ENCODE measurements around the gene CD69.
"Not testable (repeated sequence)": the region's sequence is repeated elsewhere in the genome, so short reads cannot be mapped to it uniquely, and the experiment has no call there.

Gene CD69

DNA sequence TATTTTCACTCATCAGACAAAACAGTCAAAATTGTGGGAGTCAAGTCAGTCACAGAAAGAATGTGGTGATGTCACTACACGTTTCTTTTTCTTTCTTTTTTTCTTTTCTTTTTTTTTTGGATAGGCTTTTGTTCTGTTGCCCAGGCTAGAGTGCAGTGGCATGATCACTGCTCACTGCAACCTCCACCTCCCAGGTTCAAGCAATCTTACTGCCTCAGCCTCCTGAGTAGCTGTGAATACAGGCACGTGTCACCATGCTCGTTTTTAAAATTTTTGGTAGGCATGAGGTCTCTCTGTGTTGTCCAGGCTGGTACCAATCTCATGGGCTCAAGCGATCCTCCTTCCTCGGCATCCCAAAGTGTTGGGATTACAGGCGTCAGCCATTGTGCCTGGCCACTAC, 30.1 kb downstream of the CD69 start:
- Mint-ChIP-seq H3K27ac (peak overlapping the region; percentile 99), H3K36me3 (peaks cover 6% of the 10 kb centered on the region), H3K9me3 (no peaks in the 10 kb centered on the region), H3K4me1 (peaks cover 25% of the 10 kb centered on the region), H3K4me3 (peak overlapping the region; percentile 94), H3K27me3 (no peaks in the 10 kb centered on the region)
- ATAC-seq (ENCODE audit: low read depth) = no peak
- no peak for DNase-seq (ENCODE audit: low spot score in 2 of 2)

DNA sequence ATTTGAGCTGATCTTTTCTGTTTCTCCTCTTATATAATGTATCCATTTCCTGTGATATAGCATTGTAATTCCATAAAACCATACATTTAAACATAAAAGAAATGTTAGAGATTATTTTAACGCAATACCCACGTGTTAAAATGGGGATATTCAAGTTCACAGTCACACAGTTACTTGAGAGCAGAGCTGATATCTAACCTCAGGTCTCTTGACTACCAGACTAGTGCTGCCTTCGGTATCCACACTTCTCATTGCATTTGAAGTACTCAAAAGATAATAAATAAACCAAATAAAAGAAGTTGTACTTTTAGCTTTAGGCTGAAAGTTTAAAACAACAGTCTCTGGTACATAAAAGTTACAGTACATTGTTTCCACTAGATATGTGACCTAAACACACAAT, 30.7 kb downstream of the CD69 start:
- Mint-ChIP-seq H3K4me3 (peak overlapping the region; percentile 83), H3K9me3 (no peaks in the 10 kb centered on the region), H3K4me1 (peaks cover 24% of the 10 kb centered on the region), H3K27me3 (no peaks in the 10 kb centered on the region), H3K36me3 (peaks cover 6% of the 10 kb centered on the region), H3K27ac (peak overlapping the region; percentile 99)
- no peak for DNase-seq (ENCODE audit: low spot score in 2 of 2)
- ATAC-seq (ENCODE audit: low read depth) = peak; percentile 22

GRCh38 chr12:9729082-9729481, 31.6 kb downstream of the CD69 start:
- DNase-seq (ENCODE audit: low spot score in 2 of 2) (no peak), ATAC-seq (ENCODE audit: low read depth) (no peak)
- H3K36me3 Mint-ChIP-seq = peaks cover 8% of the 10 kb centered on the region
- peak overlapping the region; percentile 83 for H3K4me3 Mint-ChIP-seq
- peak overlapping the region; percentile 99 for H3K27ac Mint-ChIP-seq
- H3K9me3 Mint-ChIP-seq = no peaks in the 10 kb centered on the region
- H3K27me3 Mint-ChIP-seq = no peaks in the 10 kb centered on the region
- H3K4me1 Mint-ChIP-seq = peaks cover 26% of the 10 kb centered on the region

DNA sequence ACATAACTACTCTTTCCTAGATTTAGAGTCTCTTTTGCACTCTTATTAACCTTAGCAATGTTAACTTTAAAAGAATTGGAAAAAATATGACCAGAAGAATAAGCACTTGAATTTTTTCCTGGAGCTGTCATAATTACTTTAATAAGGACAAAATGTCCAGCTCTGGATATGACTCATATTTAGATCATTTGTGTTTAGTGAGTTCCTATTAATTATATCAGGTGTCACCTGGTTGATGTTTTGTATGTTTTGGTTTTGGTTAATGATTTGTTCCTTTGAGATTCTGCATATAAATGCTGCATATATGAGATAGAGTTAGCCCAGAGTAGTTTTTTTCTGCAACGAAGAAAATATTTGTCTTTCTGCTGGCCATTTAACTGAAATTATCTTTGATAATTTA, 32.9 kb downstream of the CD69 start:
- H3K4me3 Mint-ChIP-seq = peak overlapping the region; percentile 79
- DNase-seq (ENCODE audit: low spot score in 2 of 2) (no peak), ATAC-seq (ENCODE audit: low read depth) (no peak)
- no peaks in the 10 kb centered on the region for H3K9me3 Mint-ChIP-seq
- no peaks in the 10 kb centered on the region for H3K27me3 Mint-ChIP-seq
- peaks cover 25% of the 10 kb centered on the region for H3K4me1 Mint-ChIP-seq
- peak overlapping the region; percentile 92 for H3K27ac Mint-ChIP-seq
- H3K36me3 Mint-ChIP-seq = peaks cover 12% of the 10 kb centered on the region

DNA sequence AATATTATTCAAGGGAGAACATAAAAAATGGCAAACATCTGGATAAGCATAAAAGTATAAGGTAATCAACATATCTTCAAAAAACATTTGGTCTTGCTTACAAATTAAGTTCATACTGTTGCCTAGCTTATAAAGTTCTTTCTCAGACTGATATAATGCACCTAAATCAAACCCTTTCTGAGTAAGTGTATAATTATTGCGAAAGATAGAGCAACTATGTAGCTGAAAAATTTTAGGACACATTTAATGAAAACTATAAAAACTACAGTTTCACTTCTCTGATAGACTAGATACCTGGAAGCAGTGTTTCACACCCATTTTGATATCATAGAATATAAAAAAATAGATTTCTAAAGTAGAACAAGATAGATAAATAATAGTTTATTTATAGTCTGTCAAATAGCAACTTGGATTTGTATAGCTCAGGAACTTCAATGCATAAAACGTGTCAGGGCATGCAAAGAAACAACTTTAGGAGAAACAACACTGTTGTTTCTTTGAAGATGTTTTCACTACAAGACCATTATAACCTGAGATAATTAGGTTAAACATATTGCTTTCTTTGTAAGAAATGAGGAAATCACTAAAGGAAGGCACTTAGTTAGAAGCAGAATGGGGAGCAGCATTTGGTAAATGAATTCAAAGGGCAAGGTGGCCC, 35.4 kb downstream of the CD69 start:
- Mint-ChIP-seq H3K27ac (peak overlapping the region; percentile 92), H3K36me3 (peaks cover 21% of the 10 kb centered on the region), H3K4me1 (peaks cover 37% of the 10 kb centered on the region), H3K9me3 (no peaks in the 10 kb centered on the region), H3K27me3 (no peaks in the 10 kb centered on the region), H3K4me3 (peak overlapping the region; percentile 77)
- no peak for DNase-seq (ENCODE audit: low spot score in 2 of 2)
- no peak for ATAC-seq (ENCODE audit: low read depth)

DNA sequence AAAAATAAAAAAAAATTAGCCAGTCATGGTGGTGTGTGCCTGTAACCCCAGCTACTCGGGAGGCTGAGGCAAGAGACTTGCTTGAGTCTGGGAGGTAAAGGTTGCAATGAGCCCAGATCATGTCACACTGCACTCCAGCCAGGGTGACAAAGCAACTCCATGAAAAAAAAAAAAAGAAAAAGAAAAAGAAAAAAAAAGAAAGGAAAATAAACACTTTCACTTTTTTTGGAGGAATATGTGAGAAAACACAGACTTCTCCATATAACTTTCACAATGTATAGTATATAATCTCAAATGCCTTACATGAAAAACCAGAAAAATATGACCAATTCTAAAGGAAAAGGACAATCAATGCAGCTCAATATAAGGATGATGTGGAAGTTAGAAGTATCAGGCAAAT, 36.7 kb downstream of the CD69 start:
- Mint-ChIP-seq H3K4me1 (peaks cover 42% of the 10 kb centered on the region), H3K27ac (peak overlapping the region; percentile 92), H3K36me3 (peaks cover 26% of the 10 kb centered on the region), H3K27me3 (no peaks in the 10 kb centered on the region), H3K4me3 (peak overlapping the region; percentile 71), H3K9me3 (no peaks in the 10 kb centered on the region)
- DNase-seq (ENCODE audit: low spot score in 2 of 2) (no peak), ATAC-seq (ENCODE audit: low read depth) (no peak)

DNA sequence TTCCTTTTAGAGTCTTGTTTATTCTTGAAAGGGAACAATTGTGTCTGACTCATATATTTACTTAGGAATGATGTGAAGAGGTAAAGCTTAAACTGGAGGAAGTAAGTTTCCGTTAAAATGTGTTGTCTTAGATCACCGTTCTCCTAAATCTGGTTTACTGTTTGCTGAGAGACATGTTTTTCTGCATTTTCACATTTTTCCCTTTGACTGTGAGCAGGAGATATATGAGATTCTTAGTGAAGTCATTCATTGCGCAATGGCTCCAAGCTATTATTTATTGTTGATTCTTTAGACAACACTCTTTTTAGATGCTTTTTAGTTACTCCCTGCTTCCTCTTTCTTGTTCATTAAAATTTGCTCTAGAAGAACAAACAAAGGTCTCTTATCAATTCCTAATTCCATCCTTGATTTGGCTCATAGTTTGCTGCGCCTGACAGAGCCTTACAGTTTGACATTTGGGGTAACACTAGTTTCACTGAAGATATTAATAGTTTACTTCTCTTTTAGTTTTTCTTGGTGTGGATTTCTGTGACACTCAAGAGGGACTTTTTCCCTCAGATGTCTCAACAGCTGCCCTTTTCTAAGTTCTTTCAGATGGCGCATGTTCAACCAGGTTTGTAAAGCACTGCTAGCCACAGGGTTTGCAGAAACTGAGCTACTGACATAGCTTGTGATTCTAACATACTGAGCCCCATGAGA, 39.2 kb downstream of the CD69 start:
- peaks cover 55% of the 10 kb centered on the region for H3K4me1 Mint-ChIP-seq
- H3K4me3 Mint-ChIP-seq = peak overlapping the region; percentile 70
- peaks cover 27% of the 10 kb centered on the region for H3K36me3 Mint-ChIP-seq
- no peaks in the 10 kb centered on the region for H3K9me3 Mint-ChIP-seq
- DNase-seq (ENCODE audit: low spot score in 2 of 2) = peak in 1 of 2 donors; percentile 70
- H3K27me3 Mint-ChIP-seq = no peaks in the 10 kb centered on the region
- peak; percentile 89 for ATAC-seq (ENCODE audit: low read depth)
- peak overlapping the region; percentile 92 for H3K27ac Mint-ChIP-seq

DNA sequence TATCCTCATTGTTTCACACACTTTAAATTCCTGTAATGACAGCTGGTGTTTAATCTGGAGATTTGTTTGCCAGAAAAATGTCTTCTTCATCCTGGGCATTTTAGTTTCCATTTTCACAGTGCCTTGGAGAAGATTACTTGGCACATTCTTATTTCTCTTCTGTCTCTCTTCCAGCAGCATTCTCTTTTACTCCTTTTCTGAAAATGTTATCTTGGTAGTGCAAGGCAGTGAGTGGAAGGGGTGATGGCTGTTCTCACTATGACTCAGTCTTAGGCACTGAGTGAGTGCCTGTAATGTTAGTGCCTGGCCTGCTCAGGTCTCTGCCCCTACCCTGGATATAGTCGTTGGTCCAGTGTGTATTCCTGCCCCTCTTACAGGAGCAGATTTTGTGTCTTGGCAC, 40.9 kb downstream of the CD69 start:
- Mint-ChIP-seq H3K36me3 (peaks cover 38% of the 10 kb centered on the region), H3K4me3 (peak overlapping the region; percentile 48), H3K9me3 (peaks cover 8% of the 10 kb centered on the region), H3K27ac (peak overlapping the region; percentile 92), H3K27me3 (no peaks in the 10 kb centered on the region), H3K4me1 (peaks cover 64% of the 10 kb centered on the region)
- DNase-seq (ENCODE audit: low spot score in 2 of 2) (no peak), ATAC-seq (ENCODE audit: low read depth) (no peak)

DNA sequence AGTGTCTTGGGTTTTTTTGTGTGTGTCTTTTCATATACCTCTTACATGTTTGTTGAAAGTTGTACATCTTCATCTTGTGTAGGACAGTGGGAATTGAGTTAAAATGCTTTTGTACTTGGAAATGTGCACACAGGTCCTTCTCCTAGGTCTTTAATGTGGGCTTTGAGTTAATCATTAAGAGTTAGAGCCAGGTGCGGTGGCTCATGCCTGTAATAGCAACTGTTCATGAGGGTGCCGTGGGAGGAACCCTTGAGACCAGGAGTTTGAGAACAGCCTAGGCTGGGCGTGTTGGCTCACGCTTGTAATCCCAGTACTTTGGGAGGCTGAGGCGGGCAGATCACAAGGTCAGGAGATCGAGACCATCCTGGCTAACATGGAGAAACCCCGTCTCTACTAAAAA, 41.7 kb downstream of the CD69 start:
- DNase-seq (ENCODE audit: low spot score in 2 of 2) (no peak), ATAC-seq (ENCODE audit: low read depth) (no peak)
- Mint-ChIP-seq H3K27me3 (no peaks in the 10 kb centered on the region), H3K4me3 (peak overlapping the region; percentile 67), H3K4me1 (peaks cover 66% of the 10 kb centered on the region), H3K27ac (peak overlapping the region; percentile 92), H3K9me3 (peaks cover 8% of the 10 kb centered on the region), H3K36me3 (peaks cover 35% of the 10 kb centered on the region)

- Mint-ChIP-seq H3K4me1 (peaks cover 67% of the 10 kb centered on the region), H3K27me3 (no peaks in the 10 kb centered on the region), H3K27ac (peak overlapping the region; percentile 92), H3K36me3 (peaks cover 32% of the 10 kb centered on the region), H3K4me3 (peak overlapping the region; percentile 74), H3K9me3 (peaks cover 8% of the 10 kb centered on the region)
- ATAC-seq (ENCODE audit: low read depth) (peak; percentile 25), DNase-seq (ENCODE audit: low spot score in 2 of 2) (no peak)
Observed at GRCh38 chr12:9717070-9717925, 43.4 kb downstream of the CD69 start.

- ATAC-seq (ENCODE audit: low read depth) = peak; percentile 74
- H3K27me3 Mint-ChIP-seq; H3K9me3 Mint-ChIP-seq; DNase-seq (ENCODE audit: low spot score in 2 of 2): not testable (repeated sequence)
- Mint-ChIP-seq H3K4me1 (peaks cover 71% of the 10 kb centered on the region), H3K27ac (peak overlapping the region; percentile 92), H3K36me3 (peaks cover 12% of the 10 kb centered on the region), H3K4me3 (peak overlapping the region; percentile 22)
Observed at GRCh38 chr12:9713032-9713558, 47.6 kb downstream of the CD69 start.

DNA sequence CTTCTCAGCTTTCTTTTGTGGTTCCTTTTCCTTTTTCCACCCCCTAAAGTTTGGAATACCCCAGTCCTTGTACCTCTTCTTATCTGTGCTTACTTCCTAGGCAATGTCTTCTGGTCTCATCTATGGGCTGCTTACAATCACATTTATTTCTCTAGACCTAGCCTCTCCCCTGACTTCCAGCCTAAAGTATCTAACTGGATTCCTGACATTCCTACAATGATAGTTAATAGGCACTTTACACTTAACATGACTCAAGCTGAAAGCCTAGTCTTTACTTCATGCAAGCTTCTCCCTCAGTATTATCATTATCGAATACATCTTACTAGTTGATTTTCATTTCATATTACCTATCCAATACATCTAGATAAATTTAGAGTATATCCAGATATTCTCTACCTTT, 49.0 kb downstream of the CD69 start:
- no peaks in the 10 kb centered on the region for H3K27me3 Mint-ChIP-seq
- no peak for DNase-seq (ENCODE audit: low spot score in 2 of 2)
- peaks cover 12% of the 10 kb centered on the region for H3K36me3 Mint-ChIP-seq

DNA sequence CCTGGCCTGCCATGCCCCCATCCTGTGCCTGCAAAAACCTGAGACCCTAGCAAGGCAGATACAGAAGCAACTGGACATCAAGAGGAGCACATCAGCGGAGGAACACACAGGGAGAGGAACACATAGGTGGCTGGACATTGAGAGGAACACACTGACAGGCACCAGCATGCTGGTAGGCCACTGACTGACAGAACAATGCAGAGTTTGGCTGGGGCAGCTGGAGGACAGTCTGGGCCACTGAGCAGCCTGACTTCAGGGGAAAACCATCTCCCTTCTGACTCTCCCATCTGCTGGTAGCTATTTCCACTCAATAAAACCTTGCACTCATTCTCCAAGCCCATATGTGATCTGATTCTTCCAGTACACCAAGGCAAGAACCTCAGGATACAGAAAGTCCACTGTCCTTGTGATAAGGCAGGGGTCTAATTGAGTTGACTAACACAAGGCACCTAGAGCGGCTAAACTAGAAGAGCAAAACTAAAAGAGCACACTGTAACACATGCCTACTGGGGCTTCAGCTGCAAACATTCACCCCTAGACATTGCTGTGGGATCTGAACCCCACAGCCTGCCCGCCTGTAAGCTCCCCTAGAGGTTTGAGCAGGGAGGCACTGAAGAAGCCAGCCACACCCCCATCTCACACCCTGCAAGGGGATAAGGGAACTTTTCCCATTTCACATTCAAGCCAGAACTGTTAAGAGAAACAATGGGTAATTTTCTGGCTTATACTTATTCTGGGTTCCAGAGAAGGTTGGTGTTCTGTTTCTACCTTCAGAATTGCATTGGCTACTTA, 49.9 kb downstream of the CD69 start:
- no peak overlapping the region for H3K4me3 Mint-ChIP-seq
- DNase-seq (ENCODE audit: low spot score in 2 of 2) (no peak), ATAC-seq (ENCODE audit: low read depth) (no peak)
- peaks cover 73% of the 10 kb centered on the region for H3K4me1 Mint-ChIP-seq
- peaks cover 5% of the 10 kb centered on the region for H3K36me3 Mint-ChIP-seq
- H3K27ac Mint-ChIP-seq = peak overlapping the region; percentile 81
- H3K9me3 Mint-ChIP-seq = peaks cover 2% of the 10 kb centered on the region
- H3K27me3 Mint-ChIP-seq = no peaks in the 10 kb centered on the region

More for the DNA sequence above, 49.0 kb downstream of the CD69 start:
- H3K9me3 Mint-ChIP-seq = peaks cover 8% of the 10 kb centered on the region
- no peak overlapping the region for H3K4me3 Mint-ChIP-seq
- ATAC-seq (ENCODE audit: low read depth) = no peak
- peaks cover 73% of the 10 kb centered on the region for H3K4me1 Mint-ChIP-seq
- peak overlapping the region; percentile 81 for H3K27ac Mint-ChIP-seq
